ENCODE data around the gene OR4A47.
"Not testable (repeated sequence)": the region's sequence is repeated elsewhere in the genome, so short reads cannot be mapped to it uniquely, and the experiment has no call there.

Gene OR4A47

GRCh38 chr11:48488493-48488892 is at the start of gene OR4A47:
TSS of gene OR4A47 (plus strand) at chr11:48488793. CDS start at chr11:48488793, 0 bp downstream.
- not testable (repeated sequence) for DNase-seq

GRCh38 chr11:48455909-48456308 is 32.7 kb upstream of the OR4A47 start:
- DNase-seq: not testable (repeated sequence)

- DNase-seq: not testable (repeated sequence)
Measured at GRCh38 chr11:48473966-48474365, 14.6 kb upstream of the OR4A47 start.

- DNase-seq: not testable (repeated sequence)
Measured at GRCh38 chr11:48474703-48475102, 13.9 kb upstream of the OR4A47 start.

GRCh38 chr11:48506169-48506568 is 17.6 kb downstream of the OR4A47 start:
- DNase-seq: not testable (repeated sequence)

- DNase-seq: no peak
Measured at GRCh38 chr11:48538991-48539390, 50.4 kb downstream of the OR4A47 start.
